HG03139 (cell line): Measurements from ENCODE around the gene SEPTIN6.

Source experiments
- ATAC-seq: cut with Tn5 transposase; IDR thresholded peaks from one replicate; pipeline ENCODE4 v1.9.1; 2021; ENCODE audit not compliant: unreplicated experiment

The SEPTIN6 gene

GRCh38 chrX:119693040-119693995 is at the start of gene SEPTIN6:
SEPTIN6 (minus strand) TSS chrX:119693168; CDS start chrX:119693105, 63 bp downstream.
- ATAC-seq = peak; percentile 60

DNA sequence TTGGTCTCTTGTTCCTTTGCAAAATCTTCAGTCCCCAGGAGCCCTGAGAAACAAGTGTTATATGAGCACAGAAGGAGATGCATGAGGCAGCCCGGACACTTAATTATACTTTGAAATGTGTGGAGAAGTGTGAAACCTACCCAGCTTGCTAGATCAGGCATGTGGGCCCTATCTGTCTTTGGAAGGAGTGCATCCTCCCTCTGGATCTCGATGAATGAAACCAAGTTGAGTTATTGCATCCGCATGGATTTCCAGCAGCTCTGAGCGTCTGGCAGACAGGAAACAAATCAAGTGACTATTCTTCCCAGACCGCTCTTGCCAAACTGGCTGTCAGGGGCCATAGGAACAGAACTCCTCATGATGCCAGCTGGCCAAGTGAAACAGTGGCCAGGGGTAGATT is 45.8 kb upstream of the SEPTIN6 start:
- ATAC-seq = no peak

- ATAC-seq = no peak
Observed at GRCh38 chrX:119736206-119736764, 43.3 kb upstream of the SEPTIN6 start.

DNA sequence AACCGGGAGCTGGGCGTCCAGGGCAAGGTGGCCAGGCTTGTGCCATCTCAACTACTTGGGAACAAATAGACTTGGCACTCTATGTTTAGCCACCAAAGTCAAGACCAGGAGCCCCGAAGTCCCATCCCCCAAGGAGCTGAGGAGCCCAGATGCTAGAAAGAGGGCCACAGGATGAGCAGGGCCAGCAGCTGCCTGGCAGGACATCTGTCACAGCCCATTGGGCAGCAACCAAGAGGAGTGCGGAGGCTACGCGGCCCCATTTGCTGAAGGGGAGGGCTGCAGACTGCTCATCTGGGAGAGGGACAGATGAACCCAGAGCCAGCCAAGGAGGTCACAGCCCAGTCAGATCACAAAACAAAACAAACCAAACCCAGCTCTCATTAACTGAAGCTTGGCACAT is 42.5 kb upstream of the SEPTIN6 start:
- no peak for ATAC-seq

DNA sequence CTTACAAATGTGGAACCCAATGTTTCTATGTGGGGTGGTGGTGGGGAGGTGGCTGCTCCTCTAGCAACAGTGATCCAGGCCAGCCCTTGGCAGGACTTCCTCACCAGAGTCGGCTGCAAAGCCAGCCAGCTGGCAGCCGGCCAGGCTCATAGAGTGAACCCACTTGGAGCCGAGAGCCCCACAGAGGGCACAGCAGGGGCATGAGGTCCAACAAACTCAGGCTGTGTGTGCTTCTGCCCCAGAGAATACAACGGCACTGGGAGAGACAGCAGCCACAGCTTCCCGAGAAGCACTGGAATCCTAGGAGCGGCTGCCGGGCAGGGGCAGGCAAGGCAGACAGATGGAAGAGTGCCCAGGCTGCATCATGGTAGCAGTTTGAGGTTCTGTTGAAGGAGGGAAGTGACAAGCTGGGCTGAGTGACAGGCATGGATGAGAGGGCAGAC is 42.0 kb upstream of the SEPTIN6 start:
- no peak for ATAC-seq

DNA sequence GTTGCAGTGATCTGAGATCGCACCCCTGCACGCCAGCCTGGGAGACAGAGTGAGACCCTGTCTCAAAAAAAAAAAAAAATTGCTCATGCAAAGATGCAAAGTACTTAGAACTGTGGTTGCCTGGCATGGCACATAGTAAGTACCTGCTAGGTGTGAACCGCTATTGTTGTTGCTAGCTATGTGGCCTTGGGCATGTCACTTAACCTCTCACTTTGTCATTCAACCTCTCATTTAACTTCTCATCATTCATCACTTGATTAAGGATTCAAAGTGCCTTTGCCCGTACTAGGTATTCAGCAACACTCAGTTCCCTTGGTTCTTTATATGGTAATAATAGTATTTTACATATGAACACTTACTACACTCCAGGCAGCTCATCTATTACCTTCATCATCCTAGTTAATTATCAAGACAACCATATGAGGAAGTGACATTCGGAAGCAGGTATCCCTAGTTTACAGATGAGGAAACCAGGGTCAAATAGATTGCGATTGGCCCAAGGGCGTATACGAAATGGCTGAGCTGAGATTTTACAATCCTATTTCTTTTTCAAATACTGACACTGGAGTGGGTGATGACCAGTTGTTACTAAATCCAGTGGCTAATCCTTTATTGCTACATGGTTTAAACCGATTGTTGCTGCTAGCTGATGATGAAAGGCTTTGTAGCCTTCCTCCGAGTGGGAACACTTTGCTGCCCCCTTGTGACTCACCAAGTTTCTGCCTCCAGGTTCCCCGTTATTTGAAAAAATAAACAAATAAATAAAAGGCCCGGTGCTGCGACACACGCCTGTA is 36.6 kb upstream of the SEPTIN6 start:
- ATAC-seq = no peak

DNA sequence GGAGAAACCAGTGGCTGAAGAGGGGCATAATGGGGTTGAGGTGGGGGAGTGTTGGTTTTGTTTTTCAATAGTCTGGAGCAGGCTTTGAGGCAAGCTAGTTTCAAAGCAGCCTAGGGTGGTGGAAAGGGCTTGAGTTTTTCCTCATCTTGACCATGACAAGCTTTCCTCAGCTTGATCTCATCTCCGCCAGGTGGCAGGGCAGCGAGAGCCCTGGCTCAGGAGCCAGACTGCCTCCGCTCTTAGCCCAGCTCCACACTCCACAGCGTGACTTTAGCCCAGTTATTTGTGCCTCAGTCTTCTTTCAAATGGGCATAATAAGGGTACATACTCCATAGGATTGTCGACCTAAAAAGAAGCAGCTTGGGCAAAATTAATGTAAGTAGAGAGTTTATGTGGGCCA is 35.5 kb upstream of the SEPTIN6 start:
- ATAC-seq = no peak

DNA sequence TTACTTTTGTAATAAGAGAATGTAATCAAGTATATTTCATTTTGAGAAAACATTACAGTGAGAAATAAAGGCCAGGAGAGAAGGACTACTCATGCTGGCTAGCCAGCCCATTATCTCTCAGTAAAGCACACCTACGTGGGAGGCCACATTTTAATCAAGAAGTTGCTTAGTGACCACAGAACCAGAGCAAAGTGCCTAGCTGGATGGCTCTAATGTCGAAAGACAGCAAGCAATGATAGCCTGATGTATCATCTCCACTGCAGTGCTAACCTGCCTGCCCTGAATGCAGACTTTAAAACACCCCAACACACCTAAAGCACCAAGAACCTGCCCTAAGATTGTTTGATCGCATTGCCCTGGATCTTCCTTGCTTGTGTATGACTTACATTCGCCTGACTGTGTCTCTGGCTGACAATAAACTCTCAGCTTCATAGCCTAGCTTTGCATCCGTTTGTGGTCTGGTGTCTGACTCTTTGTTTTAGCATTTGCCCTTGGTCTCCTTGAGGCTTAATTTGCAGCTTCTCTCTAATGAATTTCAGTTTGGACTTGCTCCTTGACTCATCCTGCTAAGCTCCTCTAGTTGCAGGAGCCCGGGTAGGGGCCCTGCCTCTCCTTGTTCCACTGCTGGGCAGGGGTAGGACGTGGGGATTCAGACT is 34.1 kb upstream of the SEPTIN6 start:
- no peak for ATAC-seq

- no peak for ATAC-seq
Observed at GRCh38 chrX:119721926-119722325, 29.0 kb upstream of the SEPTIN6 start.

DNA sequence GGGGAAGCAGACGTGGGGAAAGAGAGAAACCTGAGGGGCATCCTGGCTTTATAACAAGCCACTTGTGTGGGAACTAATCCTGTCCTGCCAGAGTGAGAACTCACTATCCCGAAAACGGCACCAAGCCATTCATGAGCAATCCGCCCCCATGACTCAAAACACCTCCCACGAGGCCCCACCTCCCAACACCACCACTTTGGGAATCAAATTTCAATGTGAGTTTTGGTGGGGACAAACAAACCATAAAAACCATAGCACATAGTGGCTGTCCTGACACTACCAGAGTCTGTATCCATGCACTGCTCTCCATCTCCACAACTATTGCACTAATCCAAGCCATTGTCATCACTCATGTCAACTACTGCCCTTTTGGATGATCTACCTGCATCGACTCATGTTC is 28.5 kb upstream of the SEPTIN6 start:
- ATAC-seq = no peak

GRCh38 chrX:119709630-119710029 is 16.7 kb upstream of the SEPTIN6 start:
- no peak for ATAC-seq

DNA sequence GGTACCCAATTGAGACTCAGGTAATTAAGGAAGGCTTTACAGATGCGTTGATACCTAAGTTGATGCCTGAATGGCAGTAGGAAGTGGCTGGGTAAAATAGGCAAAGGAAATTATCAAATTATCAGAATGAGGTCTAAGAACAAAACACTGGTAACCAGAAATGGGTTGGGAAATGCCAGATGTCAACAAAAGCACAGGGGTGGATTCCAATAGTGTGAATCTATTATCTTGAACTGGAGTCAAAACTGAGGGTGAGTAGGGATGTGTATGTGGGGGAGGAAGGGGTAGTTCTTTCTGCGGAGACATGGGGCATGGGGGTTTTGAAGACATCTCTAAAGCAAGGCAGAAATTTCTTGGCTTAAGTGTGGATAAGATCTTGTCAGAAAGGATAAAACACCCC is 16.0 kb upstream of the SEPTIN6 start:
- no peak for ATAC-seq

- ATAC-seq = no peak
Observed at GRCh38 chrX:119706616-119707015, 13.6 kb upstream of the SEPTIN6 start.

DNA sequence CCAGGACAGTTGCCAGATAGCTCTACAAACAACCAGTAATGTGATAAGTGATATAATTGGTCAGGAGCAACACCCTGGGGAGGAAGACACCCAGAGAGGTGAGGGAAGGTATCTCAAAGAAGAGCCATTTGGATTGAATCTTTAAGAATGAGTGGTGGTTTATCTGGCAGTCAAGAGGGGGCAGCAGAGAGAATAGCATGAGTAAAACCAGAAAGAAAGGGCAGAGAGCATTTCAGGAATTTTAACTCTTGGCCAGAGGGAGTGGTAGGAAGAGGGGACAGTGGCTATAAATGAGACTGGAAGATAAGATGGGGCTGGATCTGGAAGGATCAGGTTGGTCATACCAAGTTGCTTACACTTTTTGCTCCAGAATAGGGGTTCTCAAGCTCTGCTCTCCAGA is 5.9 kb upstream of the SEPTIN6 start:
- ATAC-seq = no peak

- no peak for ATAC-seq
Observed at GRCh38 chrX:119696251-119696890, 3.4 kb upstream of the SEPTIN6 start.

DNA sequence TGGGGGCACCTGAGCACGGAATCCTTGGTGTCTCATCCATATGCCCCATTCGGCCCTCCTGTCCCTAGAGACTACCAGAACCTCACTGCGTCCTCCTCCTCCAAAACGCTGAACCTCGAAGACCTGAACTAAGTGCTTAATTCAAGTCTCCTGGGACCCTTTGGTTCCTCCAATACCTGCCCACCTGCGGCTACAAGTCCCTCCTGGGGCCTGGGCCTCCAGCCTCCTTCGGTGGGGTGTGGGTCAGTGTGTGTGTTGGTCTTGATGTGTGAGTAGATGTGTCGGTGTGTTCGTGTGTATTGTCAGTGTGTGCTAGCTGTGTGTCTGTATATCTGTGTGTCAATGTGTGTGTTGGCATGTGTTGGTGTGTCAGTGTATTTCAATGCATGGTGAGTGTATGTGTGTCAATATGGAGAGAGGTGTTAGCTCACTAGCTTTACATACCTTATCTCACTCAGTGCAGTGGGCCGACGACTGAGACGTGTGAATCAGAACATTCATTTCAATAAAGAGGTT is 2.6 kb upstream of the SEPTIN6 start:
- no peak for ATAC-seq

GRCh38 chrX:119694601-119695534 is 1.9 kb upstream of the SEPTIN6 start:
- ATAC-seq = no peak

DNA sequence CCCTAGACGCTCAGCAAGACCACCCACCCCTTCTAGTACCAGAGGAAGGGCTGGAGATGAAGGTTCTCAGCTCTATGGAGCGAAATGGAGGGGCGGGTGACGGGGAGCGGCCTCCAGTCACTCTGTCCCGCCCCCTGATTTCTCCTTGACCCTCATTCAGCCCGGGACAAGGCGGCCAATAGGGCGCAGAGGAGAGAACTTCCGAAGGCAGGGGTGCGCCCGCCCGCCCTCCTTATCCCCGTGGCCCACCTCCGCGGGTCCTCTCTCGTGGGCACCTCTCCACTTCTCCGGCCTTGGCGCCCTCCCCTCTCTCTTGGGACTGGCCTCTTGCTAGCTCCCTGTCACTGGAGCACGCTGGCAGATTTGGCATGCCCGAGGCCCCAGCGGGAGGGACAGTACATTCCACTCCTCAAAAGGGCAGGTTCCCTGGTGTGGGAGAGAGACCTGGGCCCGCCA is 1.1 kb upstream of the SEPTIN6 start:
- ATAC-seq = no peak
